ENCODE measurements around the gene CR1L. TPM values are rescaled to one million over a fixed set of nuclear protein-coding genes. Genes with fewer than 3 reads are reported as not detected.

Gene CR1L
- total RNA-seq, 4 donors from 2014 or later: not detected

DNA sequence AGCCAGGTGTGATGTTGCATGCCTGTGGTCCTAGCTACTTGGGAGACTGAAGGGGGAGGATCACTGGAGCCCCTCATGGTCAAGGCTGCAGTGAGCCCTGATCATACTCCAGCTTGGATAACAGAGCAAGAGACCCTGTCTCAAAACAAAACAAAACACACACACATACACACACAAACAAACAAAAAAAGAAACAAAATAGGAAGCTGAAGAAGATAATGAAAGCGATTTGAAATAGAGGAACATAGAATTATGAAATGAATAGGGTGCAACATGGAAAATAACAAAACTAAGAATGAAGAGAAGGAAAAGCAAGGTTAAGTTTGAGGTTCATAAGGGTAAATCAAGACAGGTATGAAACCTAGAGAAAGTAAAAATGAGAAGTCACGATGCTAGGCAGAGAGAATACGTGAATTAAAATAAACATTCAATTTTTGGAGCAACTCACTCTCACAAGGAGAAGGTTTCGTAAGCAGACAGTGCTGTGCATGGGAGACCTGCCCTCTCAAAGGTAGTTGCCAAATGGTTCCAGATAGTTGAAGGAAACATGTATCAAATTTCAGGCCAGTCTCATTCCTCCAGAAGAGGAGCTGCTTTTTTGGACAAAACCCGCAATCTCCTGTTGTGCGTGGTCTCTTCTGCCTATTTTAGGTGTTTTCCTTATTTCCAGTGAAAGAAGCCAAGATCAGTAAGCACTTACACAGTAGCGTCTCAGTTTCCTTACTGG is 110.2 kb downstream of the CR1L start:
- ATAC-seq: peak in 1 of 2 donors; percentile 32
- peak overlapping the region in 3 of 4 donors; percentile 19 to 55 (median 20) for H3K27ac ChIP-seq

DNA sequence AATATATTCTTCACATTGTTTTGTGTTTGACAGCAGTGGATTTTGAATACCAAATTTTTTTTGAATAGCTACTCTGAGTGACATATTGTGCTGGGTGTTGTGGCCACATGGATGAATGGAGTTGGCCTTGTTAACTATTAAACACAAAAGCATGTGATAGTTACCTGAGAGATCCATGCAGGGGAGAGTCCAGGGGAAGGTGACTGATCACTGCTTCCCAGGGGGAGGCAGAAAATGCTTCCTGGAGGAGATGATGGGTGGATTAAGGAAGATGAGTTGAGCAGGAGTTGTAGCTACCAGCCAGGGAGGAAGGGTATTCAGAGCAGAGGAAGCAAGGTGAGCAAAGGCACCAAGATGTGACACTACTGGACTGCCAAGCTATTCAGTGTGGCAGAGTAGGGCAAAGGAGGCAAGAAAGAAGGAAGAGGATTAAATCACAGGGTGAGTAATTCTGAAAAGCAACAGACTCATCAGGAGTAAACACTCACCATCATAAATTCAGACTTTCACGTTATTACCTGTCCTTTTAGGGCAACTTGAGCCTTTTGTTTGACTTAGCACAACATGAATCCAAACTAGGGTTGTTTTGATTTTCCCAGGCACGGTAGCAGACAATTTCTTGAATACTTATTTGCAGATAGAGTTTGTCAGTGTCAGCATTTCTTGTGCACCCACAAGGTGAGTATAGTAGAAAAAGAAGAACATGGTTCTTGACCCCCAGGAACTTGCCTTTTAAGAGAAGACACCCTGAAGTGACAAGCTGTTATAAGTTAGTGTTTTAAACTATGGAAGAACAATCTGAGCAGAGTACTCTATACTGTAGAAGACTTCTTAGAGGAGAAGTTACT is 111.1 kb downstream of the CR1L start:
- H3K36me3 ChIP-seq: peaks cover 0 to 27% of the 10 kb centered on the region in 2 donors
- H3K9me3 ChIP-seq: no peaks in the 10 kb centered on the region
- no peak for TF ChIP-seq POLR2A (IDR thresholded peaks at IDR 0.05)
- TF ChIP-seq, protein P1, sequence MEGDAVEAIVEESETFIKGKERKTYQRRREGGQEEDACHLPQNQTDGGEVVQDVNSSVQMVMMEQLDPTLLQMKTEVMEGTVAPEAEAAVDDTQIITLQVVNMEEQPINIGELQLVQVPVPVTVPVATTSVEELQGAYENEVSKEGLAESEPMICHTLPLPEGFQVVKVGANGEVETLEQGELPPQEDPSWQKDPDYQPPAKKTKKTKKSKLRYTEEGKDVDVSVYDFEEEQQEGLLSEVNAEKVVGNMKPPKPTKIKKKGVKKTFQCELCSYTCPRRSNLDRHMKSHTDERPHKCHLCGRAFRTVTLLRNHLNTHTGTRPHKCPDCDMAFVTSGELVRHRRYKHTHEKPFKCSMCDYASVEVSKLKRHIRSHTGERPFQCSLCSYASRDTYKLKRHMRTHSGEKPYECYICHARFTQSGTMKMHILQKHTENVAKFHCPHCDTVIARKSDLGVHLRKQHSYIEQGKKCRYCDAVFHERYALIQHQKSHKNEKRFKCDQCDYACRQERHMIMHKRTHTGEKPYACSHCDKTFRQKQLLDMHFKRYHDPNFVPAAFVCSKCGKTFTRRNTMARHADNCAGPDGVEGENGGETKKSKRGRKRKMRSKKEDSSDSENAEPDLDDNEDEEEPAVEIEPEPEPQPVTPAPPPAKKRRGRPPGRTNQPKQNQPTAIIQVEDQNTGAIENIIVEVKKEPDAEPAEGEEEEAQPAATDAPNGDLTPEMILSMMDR (IDR thresholded peaks at IDR 0.05 in 4 of 5, conservative IDR thresholded peaks at IDR 0.05 in 1 of 5): no peak
- intact Hi-C loops (cut with DNase I; ENCODE audit: low total_unique reads) (no loop called here), in situ Hi-C loops (cut with MboI; ENCODE audit: low sequenced_read_pairs in 4 of 4) (no loop called here)
- no peaks in the 10 kb centered on the region for H3K27me3 ChIP-seq
- H3K4me3 ChIP-seq: no peak overlapping the region
- DNase-seq (no peak), ATAC-seq (no peak)
- peaks cover 40% of the 10 kb centered on the region in 2 donors for H3K4me1 ChIP-seq
- H3K27ac ChIP-seq: peak overlapping the region in 2 of 4 donors; percentile 20 to 55

More for the DNA sequence above, 110.2 kb downstream of the CR1L start:
- Histone ChIP-seq H3K27me3 (no peaks in the 10 kb centered on the region), H3K4me3 (peak overlapping the region in 1 of 4 donors; percentile 19), H3K9me3 (no peaks in the 10 kb centered on the region), H3K4me1 (peaks cover 47 to 48% of the 10 kb centered on the region in 2 donors), H3K36me3 (peaks cover 0 to 21% of the 10 kb centered on the region in 2 donors)
- in situ Hi-C loops (cut with MboI; ENCODE audit: low sequenced_read_pairs in 4 of 4) (no loop called here), intact Hi-C loops (cut with DNase I; ENCODE audit: low total_unique reads) (loop anchor here (5.0 kb wide), 1 partner anchor 207 kb away; no protein-coding TSS in a partner anchor)
- TF ChIP-seq, protein P1 (IDR thresholded peaks at IDR 0.05 in 4 of 5, conservative IDR thresholded peaks at IDR 0.05 in 1 of 5): no peak
- TF ChIP-seq POLR2A (IDR thresholded peaks at IDR 0.05): no peak
- DNase-seq: no peak

DNA sequence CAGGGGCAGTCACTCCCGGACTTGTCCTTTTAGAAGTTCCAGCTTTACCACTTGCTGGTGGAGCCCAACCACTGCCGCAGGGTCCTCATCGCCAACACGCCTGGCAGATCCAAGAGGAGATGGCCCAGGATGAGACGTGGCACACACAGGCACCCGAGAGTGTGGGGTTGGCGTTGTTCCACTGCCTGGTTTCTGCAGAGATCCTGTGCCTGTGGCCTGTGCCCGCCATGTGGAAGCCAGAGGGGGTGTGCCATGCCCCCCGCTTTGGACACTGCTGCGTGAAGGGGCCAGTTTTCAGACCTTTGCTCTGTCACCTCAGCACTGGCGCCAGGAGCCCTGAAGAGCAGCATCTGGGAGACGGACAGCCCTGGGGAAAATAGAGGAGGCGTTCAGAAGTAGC is 117.7 kb downstream of the CR1L start:
- DNase-seq: no peak
- Histone ChIP-seq H3K27me3 (no peaks in the 10 kb centered on the region), H3K4me1 (no peaks in the 10 kb centered on the region), H3K36me3 (peaks cover 0 to 59% of the 10 kb centered on the region in 2 donors), H3K9me3 (no peaks in the 10 kb centered on the region), H3K27ac (no peak overlapping the region), H3K4me3 (no peak overlapping the region)
- in situ Hi-C loops (cut with MboI; ENCODE audit: low sequenced_read_pairs in 4 of 4) (no loop called here), intact Hi-C loops (cut with DNase I; ENCODE audit: low total_unique reads) (no loop called here)
- no peak for ATAC-seq
- TF ChIP-seq POLR2A (IDR thresholded peaks at IDR 0.05): no peak
- TF ChIP-seq, protein P1 (IDR thresholded peaks at IDR 0.05 in 4 of 5, conservative IDR thresholded peaks at IDR 0.05 in 1 of 5): no peak

DNA sequence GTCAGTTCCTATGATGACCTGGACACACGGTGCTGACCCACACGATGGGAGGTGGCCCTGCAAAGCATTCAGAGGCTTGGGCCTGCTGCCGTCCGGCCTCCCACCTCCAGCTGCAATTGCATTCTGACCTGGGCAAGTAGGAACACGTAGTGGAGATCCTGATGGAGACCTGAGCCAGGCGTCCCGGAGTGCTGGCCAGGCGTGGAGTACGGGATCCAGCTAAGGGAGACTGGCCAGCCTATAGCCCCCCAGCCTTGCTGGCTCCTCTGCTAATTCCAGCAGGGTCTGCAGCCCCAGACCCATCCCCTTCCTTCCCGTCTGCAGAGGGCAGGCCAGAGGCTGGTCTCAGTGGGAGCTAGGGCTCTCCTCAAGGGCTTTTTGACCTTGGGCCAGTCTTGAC is 118.2 kb downstream of the CR1L start:
- no peaks in the 10 kb centered on the region for H3K4me1 ChIP-seq
- H3K9me3 ChIP-seq: no peaks in the 10 kb centered on the region
- in situ Hi-C loops (cut with MboI; ENCODE audit: low sequenced_read_pairs in 4 of 4): no loop called here
- ATAC-seq (no peak), DNase-seq (no peak)
- TF ChIP-seq, protein P1 (IDR thresholded peaks at IDR 0.05 in 4 of 5, conservative IDR thresholded peaks at IDR 0.05 in 1 of 5): no peak
- no peak for TF ChIP-seq POLR2A (IDR thresholded peaks at IDR 0.05)
- no peak overlapping the region for H3K27ac ChIP-seq
- intact Hi-C loops (cut with DNase I; ENCODE audit: low total_unique reads): no loop called here
- H3K4me3 ChIP-seq: no peak overlapping the region
- H3K36me3 ChIP-seq: peaks cover 0 to 62% of the 10 kb centered on the region in 2 donors
- H3K27me3 ChIP-seq: no peaks in the 10 kb centered on the region

Measured in gastrocnemius medialis (tissue), 4 donors.